HepG2 (cell line): ENCODE measurements around the gene CD7. TPM values are rescaled to one million over a fixed set of nuclear protein-coding genes. Genes with fewer than 3 reads are reported as not detected.

Experiments
- ATAC-seq: fragments of 200-7000 bp; cut with Tn5 transposase; 3 replicates; pipeline ENCODE4 v1.9.1; 2020; ENCODE audit warnings: mild to moderate bottlenecking, moderate library complexity
- BruUV-seq: library from RNA; stranded (reverse); fragments of 400-500 nt; replicated peaks from 2 replicates; lab custom pipeline; 2021; lab: Mats Ljungman, UMichigan
- CTCF ChIA-PET: fragments of 300-600 bp; formaldehyde crosslinking; extraction: SDS; loops from one replicate; lab custom pipeline; 2021; ENCODE audit warnings: low total read pairs, inconsistent platforms, low intra/inter-chr PET ratio; lab: Yijun Ruan, JAX
- POLR2A ChIA-PET: fragments of 350-600 bp; sonication (Branson Sonifier 250); formaldehyde crosslinking; loops from one replicate; lab custom pipeline; 2020; ENCODE audit warnings: antibody characterized with exemption, inconsistent platforms; lab: Yijun Ruan, JAX
- DNase-seq: peaks from one replicate; pipeline ENCODE4 v3.0.0-alpha.2; 2015; ENCODE audit warnings: low spot score
- FAIRE-seq: peaks from 3 replicates; lab custom pipeline; 2011; peaks lifted over from hg19 to GRCh38; lab: Jason Lieb, UNC
- H2AFZ ChIP-seq: one replicate; pipeline ENCODE4 v1.6.1; 2011; ENCODE audit warnings: low read length, inconsistent platforms
- H3K27ac ChIP-seq: fragments of 300-600 bp; 3 replicates; pipeline ENCODE4 v1.8.0; 2011; ENCODE audit warnings: mixed run types, mild to moderate bottlenecking, mixed read lengths, low read length, inconsistent platforms; ENCODE audit not compliant: insufficient read depth; ENCODE audit errors: extremely low read length
- H3K27me3 ChIP-seq, 2 experiments: fragments of 200-600 bp in 1 of 2; 2 replicates in 1 of 2; 3 replicates in 1 of 2; pipeline versions ENCODE4 v1.6.0 to v1.8.0; 2011; ENCODE audit warnings: low read length in 2 of 2, mild to moderate bottlenecking in 2 of 2, moderate library complexity in 2 of 2, inconsistent platforms in 1 of 2; ENCODE audit not compliant: insufficient read depth in 2 of 2, control insufficient read depth in 1 of 2
- H3K36me3 ChIP-seq, 2 experiments: fragments of 200-600 bp in 1 of 2; replicated peaks in 1 of 2; 2 replicates in 1 of 2; 3 replicates in 1 of 2; pipeline versions ENCODE4 v1.5.1 to v1.8.0; 2011; ENCODE audit warnings: low read length in 2 of 2, inconsistent platforms in 1 of 2; ENCODE audit not compliant: insufficient read depth in 2 of 2, control insufficient read depth in 1 of 2
- H3K4me1 ChIP-seq: 2 replicates; pipeline ENCODE4 v1.5.1; 2012; ENCODE audit warnings: low read length, inconsistent platforms; ENCODE audit not compliant: insufficient read depth
- H3K4me2 ChIP-seq: 2 replicates; pipeline ENCODE4 v1.6.0; 2011; ENCODE audit warnings: low read depth, low read length, inconsistent platforms
- H3K4me3 ChIP-seq, 3 experiments: fragments of 200-600 bp in 1 of 3; sonication (generic), shearing (Covaris generic) in 1 of 3; replicated peaks in 1 of 3; 2 replicates each; pipeline ENCODE4 v1.5.1; 2011 to 2016; ENCODE audit warnings: low read length in 3 of 3, inconsistent platforms in 2 of 3, low read depth in 2 of 3, mild to moderate bottlenecking in 2 of 3, control low read depth in 1 of 3, mixed read lengths in 1 of 3; ENCODE audit not compliant: insufficient read depth in 1 of 3
- H3K79me2 ChIP-seq: one replicate; pipeline ENCODE4 v1.6.1; 2011; ENCODE audit warnings: low read length, inconsistent platforms; ENCODE audit not compliant: insufficient read depth
- H3K9ac ChIP-seq: 2 replicates; pipeline ENCODE4 v1.6.0; 2011; ENCODE audit warnings: mild to moderate bottlenecking, low read depth, low read length, inconsistent platforms; ENCODE audit not compliant: insufficient read depth
- H3K9me3 ChIP-seq: 2 replicates; pipeline ENCODE4 v1.5.1; 2012; ENCODE audit warnings: mild to moderate bottlenecking, low read length
- H4K20me1 ChIP-seq: 2 replicates; pipeline ENCODE4 v1.6.0; 2011; ENCODE audit warnings: inconsistent platforms, mild to moderate bottlenecking, low read length, moderate library complexity; ENCODE audit not compliant: insufficient read depth
- CENPX ChIP-seq: sonication (generic); formaldehyde crosslinking; IDR thresholded peaks from 2 replicates; pipeline ENCODE4 v1.9.0; 2021; ENCODE audit warnings: mild to moderate bottlenecking, missing genetic modification reagents, moderate library complexity
- EHMT2 ChIP-seq: fragments of 200-600 bp; sonication (generic); IDR thresholded peaks from 2 replicates; pipeline ENCODE4 v1.7.0; 2017; ENCODE audit warnings: antibody characterized with exemption, low read depth, low read length, borderline replicate concordance
- ETV5 ChIP-seq: IDR thresholded peaks from 2 replicates; pipeline ENCODE4 v1.6.1; 2018; ENCODE audit warnings: missing biosample characterization, missing genetic modification reagents, inconsistent platforms, borderline replicate concordance
- POLR2AphosphoS5 ChIP-seq: IDR thresholded peaks from 2 replicates; pipeline ENCODE4 v1.6.1; 2012; ENCODE audit warnings: low read depth, low read length
- SRF ChIP-seq: IDR thresholded peaks from 2 replicates; pipeline ENCODE4 v1.6.1; 2011; ENCODE audit warnings: mild to moderate bottlenecking, low read depth, low read length, moderate library complexity
- TBX3 ChIP-seq: fragments of 450-650 bp; IDR thresholded peaks from 2 replicates; pipeline ENCODE4 v1.6.1; 2017; ENCODE audit warnings: antibody characterized with exemption, mild to moderate bottlenecking, inconsistent platforms, borderline replicate concordance
- ZNF326 ChIP-seq: sonication (generic); formaldehyde crosslinking; IDR thresholded peaks from 2 replicates; pipeline ENCODE4 v1.4.0; 2020; ENCODE audit warnings: missing genetic modification reagents, borderline replicate concordance
- ZNF605 ChIP-seq: sonication (generic); formaldehyde crosslinking; IDR thresholded peaks from 2 replicates; pipeline ENCODE4 v1.8.0; 2022; ENCODE audit warnings: mild to moderate bottlenecking, missing genetic modification reagents
- ZNF678 ChIP-seq: sonication (generic); formaldehyde crosslinking; IDR thresholded peaks from 2 replicates; pipeline ENCODE4 v1.4.0; 2020; ENCODE audit warnings: mild to moderate bottlenecking, missing genetic modification reagents
- WGBS: methylation state at CpG from one replicate; pipeline ENCODE4 v1.1.6; 2017; ENCODE audit warnings: low lambda C conversion rate; 5-methylcytosine and 5-hydroxymethylcytosine counted together
- in situ Hi-C: cut with HindIII; loops from 2 replicates; pipeline ENCODE4 v1.10.0; 2017; ENCODE audit warnings: low pct_unique_long_range_greater_than_20kb; ENCODE audit not compliant: extremely low pct_ligation_motif_present
- intact Hi-C: fragments of 100-400 bp; cut with micrococcal nuclease; formaldehyde crosslinking; loops from one replicate; pipeline ENCODE4 v1.10.0; 2022; ENCODE audit not compliant: unreplicated experiment
- polyA plus RNA-seq, 8 experiments: library from polyadenylated mRNA; depleted of rRNA in 3 of 8; stranded (reverse) in 7 of 8; unstranded in 1 of 8; fragments of >200 nt; fragmentation: Illumina TruSeq in 4 of 8; extraction: Trizol in 4 of 8; gene quantifications; 2 replicates each; pipeline versions ENCODE4 v1.2.1 to v1.2.3, GENCODE V29; 2011 to 2016; ENCODE audit warnings: low read depth in 4 of 8, missing spikeins in 1 of 8, mixed read lengths in 1 of 8; ENCODE audit not compliant: insufficient read depth in 1 of 8
- total RNA-seq, 5 experiments: library from RNA; depleted of rRNA; stranded (reverse); fragments of >200 nt; fragmentation: Illumina TruSeq; extraction: Trizol; gene quantifications; 2 replicates each; pipeline ENCODE4 v1.2.3, GENCODE V29; 2016; ENCODE audit warnings: low read depth in 1 of 5
- TF ChIP-seq, protein P1 (sequence below): sonication (generic); formaldehyde crosslinking; IDR thresholded peaks from 2 replicates; pipeline ENCODE4 v1.8.0; 2022; ENCODE audit warnings: missing genetic modification reagents, mild to moderate bottlenecking, moderate library complexity, borderline replicate concordance
- TF ChIP-seq, protein P2 (sequence below): sonication (generic); formaldehyde crosslinking; IDR thresholded peaks from 2 replicates; pipeline ENCODE4 v1.5.0; 2020; ENCODE audit warnings: mild to moderate bottlenecking, missing genetic modification reagents, borderline replicate concordance
- TF ChIP-seq, protein P3 (sequence below): sonication (generic); formaldehyde crosslinking; IDR thresholded peaks from 2 replicates; pipeline ENCODE4 v1.4.0; 2020; ENCODE audit warnings: missing genetic modification reagents, low read depth, mild to moderate bottlenecking, borderline replicate concordance
- TF ChIP-seq, protein P4 (sequence below): sonication (generic); formaldehyde crosslinking; IDR thresholded peaks from 2 replicates; pipeline ENCODE4 v1.4.0; 2020; ENCODE audit warnings: mild to moderate bottlenecking, low read depth, missing genetic modification reagents

Gene CD7
- total and polyA plus RNA-seq, 2 of the 13 experiments (the other 11 are each of a cell fraction or from before 2014, with no cell fraction given): 67.6 to 76.4 TPM

DNA sequence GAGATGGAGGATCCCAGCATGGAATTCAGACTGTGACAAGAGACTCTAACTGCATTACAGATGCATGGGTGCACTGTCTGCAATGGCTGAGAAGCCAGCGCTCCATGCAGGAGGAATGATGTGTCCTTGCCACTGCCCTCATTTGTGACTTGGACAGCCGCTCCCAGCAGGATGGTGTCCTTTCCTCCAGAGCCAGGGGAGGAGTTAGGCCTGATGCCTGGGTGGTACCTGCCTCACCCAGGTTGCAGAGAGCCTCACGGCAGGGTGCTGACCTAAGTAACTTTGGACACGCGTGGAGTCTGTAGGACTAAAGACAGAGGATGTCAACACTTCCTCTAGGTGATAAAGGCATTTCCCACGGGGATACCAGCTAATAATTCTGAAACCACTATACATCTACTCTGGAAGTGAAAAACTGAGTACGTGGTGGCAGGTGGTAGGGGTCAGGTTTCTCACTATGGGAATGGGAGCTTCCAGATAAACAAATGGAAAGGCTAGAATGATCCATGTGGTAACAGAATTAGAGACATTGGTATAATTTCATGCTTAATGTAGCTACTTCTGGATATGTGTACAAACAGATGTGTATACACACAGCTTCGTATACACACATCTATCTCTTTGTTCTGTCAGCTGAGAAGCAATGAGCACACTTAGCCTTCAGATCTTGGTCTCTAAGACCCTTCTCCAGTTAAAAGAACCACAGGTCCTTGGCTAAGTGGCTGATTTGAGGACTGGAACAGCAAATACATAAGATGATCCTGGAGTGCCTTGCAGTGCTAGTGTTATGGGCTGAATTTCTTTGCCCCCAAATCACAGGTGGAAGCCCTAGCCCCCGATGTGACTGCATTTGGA is 30.2 kb downstream of the CD7 start (continued):
- TF ChIP-seq ZNF326 (CRISPR knock-in tag): no peak
- TF ChIP-seq POLR2AphosphoS5: no peak

DNA sequence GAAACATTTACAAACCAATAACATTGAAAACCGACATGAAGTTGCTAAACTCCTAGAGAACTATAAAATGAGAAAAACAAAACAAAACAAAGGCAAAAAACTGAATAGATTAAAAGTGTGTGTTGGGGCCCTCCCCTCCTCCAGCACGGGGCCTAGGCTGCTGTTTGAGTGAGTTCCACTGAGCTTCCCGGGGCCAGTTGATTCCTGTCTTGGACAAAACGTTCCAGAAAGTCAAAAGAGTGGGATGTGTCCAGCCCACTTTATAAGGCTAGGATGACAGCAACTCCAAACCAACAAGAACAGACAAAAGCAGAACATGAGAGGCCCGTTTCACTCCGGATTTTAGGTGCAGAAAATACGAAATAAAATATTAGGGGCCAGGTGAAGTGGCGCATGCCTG is 32.3 kb downstream of the CD7 start:
- intact Hi-C loops (no loop called here), in situ Hi-C loops (no loop called here)
- FAIRE-seq: no peak
- Histone ChIP-seq H3K4me3 (no peak overlapping the region), H3K36me3 (no peaks in the 10 kb centered on the region), H3K4me1 (peaks cover 75% of the 10 kb centered on the region), H3K27me3 (peaks cover 2 to 14% of the 10 kb centered on the region in 2 experiments; a peak in 4 of 5 replicates), H3K79me2 (no peaks in the 10 kb centered on the region), H4K20me1 (no peaks in the 10 kb centered on the region), H3K9ac (no peak overlapping the region), H3K27ac (no peak overlapping the region), H2AFZ (no peak overlapping the region), H3K9me3 (no peaks in the 10 kb centered on the region), H3K4me2 (no peak overlapping the region)
- no TSS peak for BruUV-seq
- ATAC-seq: no peak
- DNase-seq: no peak
- POLR2A ChIA-PET: interaction anchor here (0.6 to 4.4 kb wide), 3 partner anchors 11 to 56 kb away, joined by 3 to 38 read pairs (median 3); partner anchors contain the start of genes CSNK1D and SLC16A3
- CTCF ChIA-PET: no interaction called here
- WGBS: 23% methylated on average over 8 of the region's 8 CpGs
- TF ChIP-seq, protein P1, sequence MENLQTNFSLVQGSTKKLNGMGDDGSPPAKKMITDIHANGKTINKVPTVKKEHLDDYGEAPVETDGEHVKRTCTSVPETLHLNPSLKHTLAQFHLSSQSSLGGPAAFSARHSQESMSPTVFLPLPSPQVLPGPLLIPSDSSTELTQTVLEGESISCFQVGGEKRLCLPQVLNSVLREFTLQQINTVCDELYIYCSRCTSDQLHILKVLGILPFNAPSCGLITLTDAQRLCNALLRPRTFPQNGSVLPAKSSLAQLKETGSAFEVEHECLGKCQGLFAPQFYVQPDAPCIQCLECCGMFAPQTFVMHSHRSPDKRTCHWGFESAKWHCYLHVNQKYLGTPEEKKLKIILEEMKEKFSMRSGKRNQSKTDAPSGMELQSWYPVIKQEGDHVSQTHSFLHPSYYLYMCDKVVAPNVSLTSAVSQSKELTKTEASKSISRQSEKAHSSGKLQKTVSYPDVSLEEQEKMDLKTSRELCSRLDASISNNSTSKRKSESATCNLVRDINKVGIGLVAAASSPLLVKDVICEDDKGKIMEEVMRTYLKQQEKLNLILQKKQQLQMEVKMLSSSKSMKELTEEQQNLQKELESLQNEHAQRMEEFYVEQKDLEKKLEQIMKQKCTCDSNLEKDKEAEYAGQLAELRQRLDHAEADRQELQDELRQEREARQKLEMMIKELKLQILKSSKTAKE (CRISPR knock-in tag): no peak
- TF ChIP-seq ZNF605 (CRISPR knock-in tag) (no peak), CENPX (CRISPR knock-in tag) (no peak), ETV5 (CRISPR knock-in tag) (no peak), ZNF678 (CRISPR knock-in tag) (no peak), EHMT2 (no peak), TBX3 (no peak), SRF (no peak)
- TF ChIP-seq, protein P2, sequence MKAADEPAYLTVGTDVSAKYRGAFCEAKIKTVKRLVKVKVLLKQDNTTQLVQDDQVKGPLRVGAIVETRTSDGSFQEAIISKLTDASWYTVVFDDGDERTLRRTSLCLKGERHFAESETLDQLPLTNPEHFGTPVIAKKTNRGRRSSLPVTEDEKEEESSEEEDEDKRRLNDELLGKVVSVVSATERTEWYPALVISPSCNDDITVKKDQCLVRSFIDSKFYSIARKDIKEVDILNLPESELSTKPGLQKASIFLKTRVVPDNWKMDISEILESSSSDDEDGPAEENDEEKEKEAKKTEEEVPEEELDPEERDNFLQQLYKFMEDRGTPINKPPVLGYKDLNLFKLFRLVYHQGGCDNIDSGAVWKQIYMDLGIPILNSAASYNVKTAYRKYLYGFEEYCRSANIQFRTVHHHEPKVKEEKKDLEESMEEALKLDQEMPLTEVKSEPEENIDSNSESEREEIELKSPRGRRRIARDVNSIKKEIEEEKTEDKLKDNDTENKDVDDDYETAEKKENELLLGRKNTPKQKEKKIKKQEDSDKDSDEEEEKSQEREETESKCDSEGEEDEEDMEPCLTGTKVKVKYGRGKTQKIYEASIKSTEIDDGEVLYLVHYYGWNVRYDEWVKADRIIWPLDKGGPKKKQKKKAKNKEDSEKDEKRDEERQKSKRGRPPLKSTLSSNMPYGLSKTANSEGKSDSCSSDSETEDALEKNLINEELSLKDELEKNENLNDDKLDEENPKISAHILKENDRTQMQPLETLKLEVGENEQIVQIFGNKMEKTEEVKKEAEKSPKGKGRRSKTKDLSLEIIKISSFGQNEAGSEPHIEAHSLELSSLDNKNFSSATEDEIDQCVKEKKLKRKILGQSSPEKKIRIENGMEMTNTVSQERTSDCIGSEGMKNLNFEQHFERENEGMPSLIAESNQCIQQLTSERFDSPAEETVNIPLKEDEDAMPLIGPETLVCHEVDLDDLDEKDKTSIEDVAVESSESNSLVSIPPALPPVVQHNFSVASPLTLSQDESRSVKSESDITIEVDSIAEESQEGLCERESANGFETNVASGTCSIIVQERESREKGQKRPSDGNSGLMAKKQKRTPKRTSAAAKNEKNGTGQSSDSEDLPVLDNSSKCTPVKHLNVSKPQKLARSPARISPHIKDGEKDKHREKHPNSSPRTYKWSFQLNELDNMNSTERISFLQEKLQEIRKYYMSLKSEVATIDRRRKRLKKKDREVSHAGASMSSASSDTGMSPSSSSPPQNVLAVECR (CRISPR knock-in tag): no peak
- TF ChIP-seq, protein P3, sequence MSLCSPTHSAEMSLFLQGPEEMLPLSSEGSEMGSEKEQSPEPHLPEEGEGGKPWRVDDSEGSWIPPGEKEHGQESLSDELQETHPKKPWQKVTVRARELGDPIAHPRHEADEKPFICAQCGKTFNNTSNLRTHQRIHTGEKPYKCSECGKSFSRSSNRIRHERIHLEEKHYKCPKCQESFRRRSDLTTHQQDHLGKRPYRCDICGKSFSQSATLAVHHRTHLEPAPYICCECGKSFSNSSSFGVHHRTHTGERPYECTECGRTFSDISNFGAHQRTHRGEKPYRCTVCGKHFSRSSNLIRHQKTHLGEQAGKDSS (CRISPR knock-in tag): no peak
- TF ChIP-seq, protein P4, sequence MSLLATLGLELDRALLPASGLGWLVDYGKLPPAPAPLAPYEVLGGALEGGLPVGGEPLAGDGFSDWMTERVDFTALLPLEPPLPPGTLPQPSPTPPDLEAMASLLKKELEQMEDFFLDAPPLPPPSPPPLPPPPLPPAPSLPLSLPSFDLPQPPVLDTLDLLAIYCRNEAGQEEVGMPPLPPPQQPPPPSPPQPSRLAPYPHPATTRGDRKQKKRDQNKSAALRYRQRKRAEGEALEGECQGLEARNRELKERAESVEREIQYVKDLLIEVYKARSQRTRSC (CRISPR knock-in tag): no peak
